NCI-H2107 treated with DMSO at 0.1 percent for 48 hours (cell line): ENCODE results near the gene GOLGB1.
"Not testable (repeated sequence)": the region's sequence is repeated elsewhere in the genome, so short reads cannot be mapped to it uniquely, and the experiment has no call there.

Experiments
- DNase-seq: peaks from one replicate; lab custom pipeline; 2025; ENCODE audit not compliant: unreplicated experiment; lab: John Stamatoyannopoulos, UW

Gene GOLGB1

DNA sequence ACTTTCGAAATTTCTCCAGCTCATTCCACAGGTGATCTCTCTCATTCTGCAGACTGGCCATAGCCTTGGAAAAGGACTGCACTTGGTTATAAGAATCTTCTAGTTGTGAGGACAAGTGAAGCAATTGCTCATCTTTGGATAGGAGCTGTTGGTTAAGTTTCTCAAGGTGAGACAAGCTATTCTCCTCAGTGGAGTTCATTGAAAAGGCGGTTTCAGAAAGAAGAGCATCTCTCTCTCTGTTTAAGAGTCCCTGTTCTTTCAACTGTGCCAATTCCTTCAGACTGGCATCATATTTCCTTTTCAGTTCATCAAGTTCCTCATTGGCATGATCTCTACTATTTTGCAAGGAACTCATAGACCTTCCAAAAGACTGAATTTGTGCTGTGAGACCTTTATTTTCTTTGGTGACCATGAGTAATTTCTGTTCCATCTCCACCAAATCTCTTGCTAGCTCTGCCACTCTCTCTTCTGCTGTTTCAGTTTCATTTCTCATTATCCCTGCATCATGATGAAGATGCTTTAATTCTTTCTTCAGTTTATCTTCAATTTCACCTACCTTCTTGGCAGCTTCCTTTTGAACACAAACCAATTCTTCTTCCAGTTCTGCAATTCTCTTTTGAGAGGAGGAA lies 58.6 kb downstream of the GOLGB1 start:
- no peak for DNase-seq

DNA sequence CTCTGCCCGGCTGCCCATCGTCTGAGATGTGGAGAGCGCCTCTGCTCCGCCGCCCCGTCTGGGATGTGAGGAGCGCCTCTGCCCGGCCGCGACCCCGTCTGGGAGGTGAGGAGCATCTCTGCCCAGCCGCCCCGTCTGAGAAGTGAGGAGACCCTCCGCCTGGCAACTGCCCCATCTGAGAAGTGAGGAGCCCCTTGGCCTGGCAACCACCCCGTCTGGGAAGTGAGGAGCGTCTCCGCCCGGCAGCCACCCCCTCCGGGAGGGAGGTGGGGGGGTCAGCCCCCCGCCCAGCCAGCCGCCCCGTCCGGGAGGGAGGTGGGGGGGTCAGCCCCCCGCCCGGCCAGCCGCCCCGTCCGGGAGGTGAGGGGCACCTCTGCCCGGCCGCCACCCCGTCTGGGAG lies 60.8 kb downstream of the GOLGB1 start:
- DNase-seq: not testable (repeated sequence)

DNA sequence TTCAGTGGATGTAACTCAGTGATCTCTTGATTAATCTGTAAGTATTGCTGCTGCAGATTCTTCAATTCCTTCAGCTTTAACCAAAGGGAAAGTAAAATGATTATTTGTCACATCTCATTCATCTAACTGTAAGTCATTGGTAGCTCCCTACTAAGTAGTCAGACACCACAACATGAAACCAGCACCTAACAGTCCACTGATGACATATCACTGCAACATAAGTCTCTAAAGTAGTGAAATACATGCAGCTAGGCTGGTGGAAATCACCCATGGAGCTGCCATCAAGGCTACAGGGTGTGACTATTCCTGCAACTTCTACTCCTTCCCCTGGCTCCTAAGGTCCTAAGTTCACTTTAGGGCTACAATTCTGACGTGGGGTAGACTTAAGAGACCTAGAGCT lies 67.7 kb downstream of the GOLGB1 start:
- DNase-seq: no peak

DNA sequence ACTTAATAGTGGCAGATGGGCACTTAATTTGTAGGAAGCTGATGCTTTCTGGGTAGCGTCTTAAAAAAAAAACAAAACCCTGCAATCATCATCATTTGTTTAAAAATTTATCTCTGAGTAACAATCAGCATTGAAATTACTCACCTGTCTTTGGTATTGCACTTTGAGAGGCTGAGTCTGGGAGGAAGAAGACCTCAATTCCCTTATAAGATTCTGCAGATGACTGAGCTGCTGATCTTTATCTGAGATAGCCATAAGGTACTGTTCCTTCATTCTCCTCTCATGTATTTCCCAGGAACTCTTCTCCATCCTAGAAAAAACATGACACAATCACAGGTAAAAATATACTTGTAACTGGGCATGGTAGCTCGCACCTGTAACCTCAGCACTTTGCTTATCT lies 72.4 kb downstream of the GOLGB1 start:
- DNase-seq: no peak

DNA sequence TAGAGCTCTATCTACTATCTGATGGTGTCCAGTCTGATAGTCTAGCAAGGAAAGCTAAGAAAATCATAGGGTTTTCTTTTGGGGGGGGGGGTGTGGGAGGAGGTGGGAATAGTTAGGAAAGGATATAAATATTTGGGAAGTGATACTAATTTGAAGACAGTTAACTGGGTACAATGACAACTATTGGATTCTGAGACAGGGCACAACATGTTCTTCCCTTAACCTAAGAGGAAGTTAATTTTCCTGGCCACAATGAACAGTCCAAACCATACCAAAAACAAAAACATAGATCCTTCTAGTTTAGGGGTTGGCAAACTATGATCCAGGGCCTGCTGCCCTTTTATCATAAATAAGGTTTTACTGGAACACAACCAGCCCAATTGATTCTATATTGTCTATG lies 78.9 kb downstream of the GOLGB1 start:
- DNase-seq: no peak

DNA sequence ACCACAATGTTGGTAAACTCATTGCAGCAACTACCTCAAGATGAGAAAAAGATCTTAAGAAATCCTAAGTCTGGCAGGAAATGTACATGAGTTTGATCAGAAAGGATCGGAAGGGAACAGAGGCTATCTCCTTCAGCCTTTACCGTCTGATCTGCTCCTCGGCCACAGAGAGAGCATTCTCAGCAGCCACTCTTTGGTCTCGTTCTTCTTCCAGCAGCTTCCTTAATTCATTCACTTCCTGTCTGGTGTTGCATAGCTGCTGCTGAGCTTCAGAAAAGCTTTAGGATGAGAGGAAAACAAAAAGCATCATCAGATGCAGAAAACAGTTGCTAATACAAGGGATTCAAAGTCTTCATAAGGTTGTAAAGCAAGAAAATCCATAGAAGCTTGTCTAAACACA lies 82.2 kb downstream of the GOLGB1 start:
- DNase-seq: no peak

DNA sequence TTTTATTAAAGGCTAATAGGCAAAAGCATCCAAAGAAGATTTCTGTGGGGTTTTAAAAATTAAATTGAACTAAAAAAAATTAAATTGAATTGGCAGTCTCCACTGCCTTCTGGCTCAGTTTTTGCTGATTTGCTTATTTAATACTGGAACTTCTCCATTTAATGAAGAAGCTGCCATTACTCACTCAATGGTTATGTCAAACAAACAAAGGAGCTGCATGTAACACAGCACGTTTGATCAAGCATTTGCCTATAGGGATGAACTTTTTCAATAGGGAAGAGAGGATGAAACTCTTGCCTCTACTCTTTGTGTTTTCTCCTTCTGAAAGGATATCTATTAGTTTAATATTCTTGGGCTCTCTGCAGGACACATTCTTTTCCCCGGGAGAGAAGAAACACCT lies 84.1 kb downstream of the GOLGB1 start:
- no peak for DNase-seq

DNA sequence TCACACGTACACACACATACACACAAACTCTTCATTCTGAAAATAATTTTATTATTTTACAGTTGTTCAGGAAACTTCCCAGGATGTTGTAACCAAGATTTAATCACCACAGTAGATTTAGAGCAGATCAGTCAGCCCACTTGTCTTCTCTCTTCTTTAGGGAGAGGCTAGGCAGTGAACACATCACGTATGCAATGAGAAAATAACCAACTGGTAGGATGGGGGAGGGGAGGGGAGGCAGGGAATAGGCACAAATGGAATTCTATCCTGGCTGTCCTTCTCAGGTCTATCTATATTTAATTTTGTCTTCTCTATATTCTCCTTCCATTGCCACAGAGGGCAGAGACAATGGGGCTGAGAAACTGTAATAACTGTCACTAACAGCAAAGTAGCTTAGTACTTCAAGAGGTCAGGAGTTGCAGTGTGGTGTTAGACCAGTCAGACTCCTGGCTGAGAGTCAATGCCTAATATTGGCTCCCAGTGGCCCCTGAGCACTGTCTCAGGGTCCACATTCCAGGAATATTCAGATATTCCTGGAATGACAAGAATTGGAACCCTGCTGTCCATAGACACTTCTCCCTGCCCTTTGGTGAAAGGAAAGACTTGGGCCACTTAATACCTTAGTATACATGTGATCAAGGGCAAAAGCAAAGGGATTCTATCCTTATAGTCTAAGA lies 86.2 kb downstream of the GOLGB1 start:
- no peak for DNase-seq

DNA sequence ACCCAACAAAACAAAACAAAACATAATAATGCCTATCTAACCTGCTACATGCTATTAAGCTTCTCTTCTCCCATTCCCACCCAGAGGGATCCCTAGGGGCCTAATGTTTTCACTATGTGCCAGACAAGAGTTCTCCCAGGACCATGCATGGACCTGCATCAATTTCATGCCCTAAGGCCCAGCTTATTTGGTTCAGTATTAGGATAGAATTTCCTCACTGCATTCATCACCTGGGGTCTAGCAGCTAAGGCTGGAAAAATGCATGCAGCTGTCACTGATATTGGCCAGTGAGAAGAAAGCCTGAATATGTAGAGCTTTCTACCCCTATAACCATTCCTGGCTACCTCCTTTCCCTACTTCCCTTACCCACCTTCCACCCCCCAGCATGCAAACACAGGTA lies 86.8 kb downstream of the GOLGB1 start:
- DNase-seq: no peak

DNA sequence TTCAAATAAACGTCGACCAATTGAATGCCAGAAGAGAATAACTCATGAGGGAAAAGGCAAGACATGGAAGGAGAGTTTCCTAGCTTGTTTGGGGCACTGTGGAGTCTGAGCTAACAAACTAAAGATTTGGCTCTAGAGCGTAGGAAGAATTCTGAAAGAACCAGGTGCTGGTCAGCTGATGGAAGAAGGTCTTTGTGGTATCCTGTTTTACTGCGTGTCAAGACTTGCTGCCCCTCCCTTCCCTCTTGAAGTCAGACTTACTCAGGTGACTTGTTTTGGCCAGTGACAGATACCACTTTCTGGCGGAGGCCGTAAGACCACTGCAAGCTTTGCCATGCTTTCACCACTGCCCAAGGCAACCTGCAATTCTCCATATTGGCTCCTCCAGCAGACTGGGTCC lies 88.2 kb downstream of the GOLGB1 start:
- no peak for DNase-seq

DNA sequence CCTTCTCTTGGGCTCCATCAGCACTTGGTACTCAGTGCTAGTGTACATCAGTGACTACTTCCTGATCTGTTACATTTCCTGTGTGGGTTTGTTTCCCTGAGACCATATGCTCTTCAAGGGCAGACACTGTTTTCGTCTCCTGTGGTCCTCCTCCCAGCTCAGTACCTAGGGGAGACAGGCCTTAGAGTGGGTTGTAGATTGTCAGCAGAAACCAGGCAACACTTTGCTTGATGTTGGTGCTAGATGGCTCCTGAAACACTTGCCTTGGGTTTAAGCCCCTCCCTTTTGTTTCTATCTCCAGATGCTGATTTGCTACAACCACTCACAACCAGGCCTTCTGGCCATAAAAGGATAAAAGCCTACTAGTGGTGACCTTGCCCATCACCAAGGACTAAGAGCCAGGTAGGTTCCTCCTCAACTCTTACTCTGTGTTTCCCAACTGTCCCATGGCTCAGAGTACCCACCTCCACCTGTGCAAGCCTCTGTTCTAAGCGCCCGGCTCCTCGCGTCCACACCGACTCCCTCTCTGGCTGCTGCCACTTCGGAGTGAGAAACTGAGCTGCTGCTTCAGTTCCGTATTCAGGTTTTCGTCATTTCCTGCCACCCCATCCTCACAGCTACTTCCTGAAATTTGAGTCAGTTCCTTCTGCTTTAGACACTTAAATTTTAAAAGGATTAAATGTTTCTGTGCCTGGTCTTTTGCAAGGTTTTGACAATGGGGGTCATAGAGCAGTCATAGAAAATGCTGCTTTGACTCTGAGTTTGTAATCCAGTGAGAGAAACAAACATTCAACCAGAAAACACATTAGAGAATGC lies 89.0 kb downstream of the GOLGB1 start, which contains the start of gene HCLS1:
Gene HCLS1 (minus strand): TSS at position 548 of the 816 bp plus-strand sequence. CDS start 2,556 bp downstream, outside the sequence.
- no peak for DNase-seq

DNA sequence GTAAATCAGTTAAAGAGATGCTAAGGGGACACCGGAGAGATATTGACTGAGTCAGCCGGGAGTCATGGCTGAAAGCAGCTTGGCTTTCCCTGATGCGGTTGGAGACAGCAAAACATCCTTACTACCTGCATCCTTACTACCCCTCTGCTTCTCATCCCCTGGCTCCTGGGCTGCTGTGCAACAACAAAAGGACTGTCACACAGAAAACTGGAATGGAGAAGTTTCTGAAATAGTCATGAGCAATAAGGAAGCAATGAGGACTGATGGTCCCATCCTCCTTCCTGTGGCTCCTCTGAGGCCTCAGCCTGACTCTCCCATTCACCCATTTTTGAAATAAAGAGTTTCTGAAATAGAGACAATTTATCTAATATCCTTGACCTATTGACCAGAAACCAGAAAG lies 90.0 kb downstream of the GOLGB1 start:
- no peak for DNase-seq

DNA sequence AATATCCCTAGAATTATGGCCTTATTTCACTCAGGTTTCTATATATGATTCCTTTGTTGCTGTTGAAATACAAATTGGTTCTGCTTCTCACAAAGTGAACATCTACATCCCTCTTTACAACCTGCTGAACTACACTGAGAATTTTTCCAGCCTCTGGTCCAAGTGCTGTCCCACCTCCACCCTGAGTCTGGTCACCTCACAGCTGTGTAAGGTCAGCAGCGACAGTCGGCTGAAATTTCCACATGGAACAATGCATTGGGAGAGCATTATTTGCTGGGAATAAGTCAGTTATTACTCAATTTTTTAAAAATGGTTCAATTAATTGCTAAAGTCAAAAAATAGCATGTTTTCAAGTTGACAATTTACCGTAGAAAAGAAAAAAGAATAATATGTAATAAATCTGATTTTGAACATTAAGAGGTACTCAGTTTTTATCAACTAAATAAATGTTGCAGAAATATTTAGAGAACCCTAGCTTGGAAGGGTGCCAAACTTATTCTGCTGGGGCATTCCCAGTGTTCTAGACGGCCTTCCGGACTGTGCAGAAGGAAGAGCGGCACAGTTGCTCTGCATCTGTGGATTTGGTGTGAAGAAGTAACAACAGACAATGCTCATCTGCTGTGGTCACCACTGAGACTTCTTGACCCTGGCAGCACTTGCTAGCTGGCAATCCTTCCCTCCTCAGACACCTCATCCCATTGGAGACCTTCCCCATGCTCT lies 90.7 kb downstream of the GOLGB1 start:
- DNase-seq: no peak

DNA sequence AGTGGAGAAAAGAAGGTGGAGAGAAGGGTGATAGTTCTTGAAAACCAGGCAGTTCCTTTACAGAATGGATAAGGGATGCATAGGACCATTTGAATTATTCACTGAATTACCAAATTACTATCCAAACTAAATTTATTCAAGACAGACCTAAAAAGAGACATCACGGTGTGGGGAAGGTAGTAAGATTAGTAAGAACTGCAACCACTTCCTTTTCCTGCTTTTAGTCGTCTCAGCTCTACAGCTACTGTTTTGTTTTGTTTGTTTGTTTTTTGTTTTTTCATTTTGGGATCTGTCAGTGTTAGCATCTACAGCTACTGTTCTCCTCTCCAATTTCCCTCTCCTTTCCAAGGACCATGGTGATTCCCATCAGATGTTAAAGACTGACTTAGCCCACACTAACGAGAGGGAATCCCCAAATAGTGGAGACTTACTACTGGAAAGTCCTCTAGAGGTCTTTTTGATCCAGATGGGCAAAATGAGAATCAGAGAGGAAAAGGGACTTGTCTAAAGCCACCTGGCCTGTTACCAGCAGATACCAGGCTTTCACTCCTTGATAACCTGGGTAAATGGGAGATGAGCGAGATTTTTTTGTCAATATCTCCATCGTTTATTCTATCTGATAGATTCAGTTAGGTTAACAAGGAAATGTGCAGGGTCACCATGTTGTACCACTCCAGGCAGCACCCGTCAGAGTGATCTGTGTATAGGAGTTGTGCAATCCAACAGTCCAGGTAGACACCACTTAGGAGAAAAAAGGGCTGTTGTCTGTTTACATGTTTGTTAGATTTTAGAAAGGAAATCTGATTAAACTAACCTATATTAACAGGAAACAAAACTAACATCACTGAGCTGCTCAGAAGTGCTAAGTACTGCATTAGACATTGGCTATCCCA lies 94.8 kb downstream of the GOLGB1 start:
- no peak for DNase-seq

DNA sequence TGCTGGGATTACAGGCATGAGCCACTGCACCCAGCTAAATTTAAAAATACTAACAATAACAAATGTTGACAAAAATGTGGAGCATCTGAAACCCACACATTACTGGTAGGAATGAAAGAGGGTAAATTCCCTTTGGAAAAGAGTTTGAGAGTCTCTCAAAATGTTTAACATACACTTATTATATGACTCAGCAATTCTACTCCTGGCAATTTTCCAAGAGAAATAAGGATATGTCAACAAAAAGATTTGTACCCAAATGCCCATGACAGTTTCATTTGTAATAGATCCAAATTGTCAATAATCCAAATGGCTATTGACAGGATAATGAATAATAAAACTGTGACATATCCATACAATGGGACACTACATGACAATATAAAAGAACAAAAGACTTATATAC lies 97.9 kb downstream of the GOLGB1 start:
- no peak for DNase-seq

DNA sequence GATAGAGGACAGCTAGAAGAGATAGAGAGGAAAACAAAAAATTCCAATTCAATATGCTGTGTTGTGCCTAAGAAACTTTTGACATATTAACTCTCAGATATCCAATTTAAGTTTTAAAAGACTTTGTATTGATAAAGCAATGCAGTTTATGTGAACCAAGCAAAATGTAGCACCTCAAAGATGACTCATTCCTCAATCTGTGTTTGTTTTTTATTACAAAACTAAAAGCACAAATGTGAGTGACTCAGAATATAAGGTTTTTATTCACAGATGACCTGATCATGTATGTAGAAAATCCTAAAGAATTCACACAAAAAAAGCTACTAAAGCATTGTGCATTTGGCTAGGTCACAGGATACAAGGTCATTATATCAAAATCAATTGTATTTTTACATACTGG lies 99.9 kb downstream of the GOLGB1 start:
- DNase-seq: no peak

DNA sequence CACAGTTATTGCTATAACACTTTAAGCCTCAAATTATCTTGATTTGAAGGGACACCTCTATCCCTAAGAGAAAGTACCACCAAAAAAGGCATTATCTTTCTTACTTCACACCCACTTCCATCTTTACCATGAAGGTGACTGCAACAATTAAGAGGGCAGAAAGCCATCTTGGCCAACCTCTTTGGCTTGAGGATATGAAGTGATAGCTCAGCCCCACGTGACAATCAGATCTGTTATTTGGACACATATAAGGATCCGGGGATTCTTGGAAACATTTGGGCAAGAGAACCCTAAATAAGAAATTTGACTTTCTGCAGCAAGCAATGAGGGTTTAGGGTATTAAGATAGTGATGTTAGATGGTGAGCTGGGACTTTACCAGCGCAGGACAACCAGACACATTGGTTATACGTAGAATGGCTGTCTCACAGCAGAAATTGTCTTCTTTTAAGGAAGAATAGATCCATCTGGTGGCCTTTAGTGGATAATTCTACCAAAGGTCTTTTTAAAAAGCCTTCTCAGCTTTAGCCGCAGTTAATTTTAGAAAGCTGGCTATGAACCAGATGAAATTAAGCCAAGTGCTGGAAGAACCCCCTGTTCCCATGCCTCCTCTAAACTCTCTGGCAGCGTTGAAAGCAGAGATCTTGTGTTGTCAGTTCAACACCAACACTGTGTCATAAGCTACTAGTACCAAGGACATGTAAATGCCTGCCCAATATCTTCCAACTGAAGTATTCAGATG lies 101.2 kb downstream of the GOLGB1 start:
- DNase-seq: no peak

DNA sequence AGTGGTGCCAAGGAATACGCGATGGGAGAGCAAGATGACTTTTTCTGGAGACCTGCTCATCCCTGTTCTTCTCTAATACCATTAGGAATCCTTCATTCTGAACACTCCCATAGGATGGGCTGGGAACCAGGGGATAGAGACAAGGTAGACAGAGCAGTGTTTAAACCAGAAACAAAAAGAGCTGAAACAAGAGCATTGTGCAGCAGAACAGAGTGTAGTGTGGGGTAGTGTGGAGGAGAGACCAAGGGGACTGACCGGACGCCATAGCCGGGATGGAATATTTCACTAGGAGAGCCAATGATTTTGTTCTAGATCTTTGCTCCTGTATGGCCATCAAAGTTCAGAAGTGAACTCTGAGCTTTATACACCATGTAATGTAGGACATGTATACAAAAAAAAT lies 104.5 kb downstream of the GOLGB1 start:
- no peak for DNase-seq

DNA sequence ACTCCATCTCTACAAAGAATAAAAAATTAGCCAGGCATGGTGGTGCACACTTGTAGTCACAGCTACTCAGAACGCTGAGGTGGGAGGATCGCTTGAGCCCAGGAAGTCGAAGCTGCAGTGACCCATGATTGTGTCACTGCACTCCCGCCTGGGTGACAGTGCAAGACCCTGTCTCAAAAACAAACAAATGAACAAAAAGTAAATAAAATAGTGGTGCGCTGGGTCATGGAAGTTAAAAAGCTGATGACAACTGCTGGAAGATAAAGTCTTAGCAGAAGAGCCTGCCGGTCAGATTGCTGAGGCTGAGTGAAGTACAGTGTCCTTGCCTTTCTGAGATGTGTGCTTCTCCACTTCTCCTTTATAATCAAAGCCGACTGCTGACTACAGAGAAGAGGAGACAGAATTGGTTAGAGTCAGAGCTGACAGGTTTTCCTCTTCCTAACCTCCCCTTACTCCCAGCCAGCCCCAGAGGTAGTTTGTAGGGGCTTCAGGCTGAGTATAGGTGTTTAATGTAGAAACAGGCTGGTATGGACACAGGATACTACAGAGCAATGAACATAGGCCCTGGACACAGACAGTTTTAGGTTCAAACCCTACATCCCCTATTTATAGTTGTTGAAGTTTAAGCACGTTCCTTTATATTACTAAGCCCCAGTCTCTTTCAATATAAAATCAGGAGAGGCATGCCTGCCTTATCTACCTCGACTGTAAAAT lies 106.8 kb downstream of the GOLGB1 start:
- DNase-seq: no peak
